Activated naive CD8-positive, alpha-beta T cell treated with anti-CD3 and anti-CD28 coated beads, Interleukin-2, amount 50 U/mL, for 24 hours (primary cell): Measurements from ENCODE around the gene MAML2.

Experiments
- ATAC-seq: fragments of 150-1000 bp; cut with Tn5 transposase; one replicate; pipeline ENCODE4 v1.10.0; 2021
- DNase-seq: peaks from one replicate; pipeline ENCODE4 v3.0.0; 2021
- H3K27ac Mint-ChIP-seq: one replicate; pipeline ENCODE4 v1.8.0; 2021; ENCODE audit warnings: mild to moderate bottlenecking, mixed read lengths
- H3K27me3 Mint-ChIP-seq: one replicate; pipeline ENCODE4 v1.8.0; 2021; ENCODE audit warnings: mixed read lengths
- H3K36me3 Mint-ChIP-seq: one replicate; pipeline ENCODE4 v1.8.0; 2021; ENCODE audit warnings: low read depth, mixed read lengths
- H3K4me1 Mint-ChIP-seq: one replicate; pipeline ENCODE4 v1.8.0; 2021; ENCODE audit warnings: mixed read lengths
- H3K4me3 Mint-ChIP-seq: one replicate; pipeline ENCODE4 v1.8.0; 2021; ENCODE audit warnings: mild to moderate bottlenecking, moderate library complexity, mixed read lengths
- H3K9me3 Mint-ChIP-seq: one replicate; pipeline ENCODE4 v1.8.0; 2021; ENCODE audit warnings: mixed read lengths

Gene MAML2

GRCh38 chr11:96154802-96155520, 188.0 kb downstream of the MAML2 start:
- H3K4me3 Mint-ChIP-seq, result no peak overlapping the region
- H3K27ac Mint-ChIP-seq, result peak overlapping the region; percentile 74
- H3K36me3 Mint-ChIP-seq, result peaks cover 12% of the 10 kb centered on the region
- no peaks in the 10 kb centered on the region for H3K27me3 Mint-ChIP-seq
- H3K4me1 Mint-ChIP-seq, result peaks cover 59% of the 10 kb centered on the region
- ATAC-seq (no peak), DNase-seq (no peak)
- H3K9me3 Mint-ChIP-seq, result no peaks in the 10 kb centered on the region

GRCh38 chr11:96152623-96153022, 190.4 kb downstream of the MAML2 start:
- H3K4me3 Mint-ChIP-seq, result no peak overlapping the region
- peaks cover 17% of the 10 kb centered on the region for H3K36me3 Mint-ChIP-seq
- peak overlapping the region; percentile 28 for H3K27ac Mint-ChIP-seq
- no peaks in the 10 kb centered on the region for H3K9me3 Mint-ChIP-seq
- DNase-seq (no peak), ATAC-seq (no peak)
- H3K4me1 Mint-ChIP-seq, result peaks cover 50% of the 10 kb centered on the region
- H3K27me3 Mint-ChIP-seq, result no peaks in the 10 kb centered on the region

- DNase-seq (no peak), ATAC-seq (no peak)
- Mint-ChIP-seq H3K9me3 (no peaks in the 10 kb centered on the region), H3K27ac (no peak overlapping the region), H3K27me3 (no peaks in the 10 kb centered on the region), H3K4me3 (no peak overlapping the region), H3K36me3 (peaks cover 17% of the 10 kb centered on the region), H3K4me1 (peaks cover 50% of the 10 kb centered on the region)
These were observed 191.5 kb downstream of the MAML2 start for GRCh38 chr11:96151501-96151900.

GRCh38 chr11:96150609-96151008, 192.4 kb downstream of the MAML2 start:
- peaks cover 43% of the 10 kb centered on the region for H3K4me1 Mint-ChIP-seq
- H3K9me3 Mint-ChIP-seq, result no peaks in the 10 kb centered on the region
- DNase-seq, result no peak
- no peak for ATAC-seq
- H3K27ac Mint-ChIP-seq, result no peak overlapping the region
- no peaks in the 10 kb centered on the region for H3K27me3 Mint-ChIP-seq
- peaks cover 21% of the 10 kb centered on the region for H3K36me3 Mint-ChIP-seq
- H3K4me3 Mint-ChIP-seq, result no peak overlapping the region

- no peaks in the 10 kb centered on the region for H3K9me3 Mint-ChIP-seq
- peak; percentile 88 for ATAC-seq
- no peak overlapping the region for H3K4me3 Mint-ChIP-seq
- H3K27me3 Mint-ChIP-seq, result no peaks in the 10 kb centered on the region
- H3K27ac Mint-ChIP-seq, result no peak overlapping the region
- DNase-seq, result no peak
- H3K4me1 Mint-ChIP-seq, result peaks cover 41% of the 10 kb centered on the region
- peaks cover 21% of the 10 kb centered on the region for H3K36me3 Mint-ChIP-seq
These were observed 193.0 kb downstream of the MAML2 start for GRCh38 chr11:96149743-96150555.

- ATAC-seq, result no peak
- H3K4me1 Mint-ChIP-seq, result peaks cover 30% of the 10 kb centered on the region
- H3K9me3 Mint-ChIP-seq, result no peaks in the 10 kb centered on the region
- peaks cover 15% of the 10 kb centered on the region for H3K36me3 Mint-ChIP-seq
- H3K27me3 Mint-ChIP-seq, result no peaks in the 10 kb centered on the region
- H3K27ac Mint-ChIP-seq, result peak overlapping the region; percentile 74
- no peak overlapping the region for H3K4me3 Mint-ChIP-seq
- DNase-seq, result no peak
These were observed 195.0 kb downstream of the MAML2 start for GRCh38 chr11:96147906-96148486.

- no peak overlapping the region for H3K4me3 Mint-ChIP-seq
- ATAC-seq (no peak), DNase-seq (no peak)
- peaks cover 9% of the 10 kb centered on the region for H3K36me3 Mint-ChIP-seq
- H3K27ac Mint-ChIP-seq, result no peak overlapping the region
- no peaks in the 10 kb centered on the region for H3K9me3 Mint-ChIP-seq
- no peaks in the 10 kb centered on the region for H3K27me3 Mint-ChIP-seq
- peaks cover 31% of the 10 kb centered on the region for H3K4me1 Mint-ChIP-seq
These were observed 195.8 kb downstream of the MAML2 start for GRCh38 chr11:96147186-96147585.

GRCh38 chr11:96146765-96147164, 196.2 kb downstream of the MAML2 start:
- H3K27ac Mint-ChIP-seq, result no peak overlapping the region
- peaks cover 34% of the 10 kb centered on the region for H3K4me1 Mint-ChIP-seq
- ATAC-seq (no peak), DNase-seq (no peak)
- no peak overlapping the region for H3K4me3 Mint-ChIP-seq
- H3K27me3 Mint-ChIP-seq, result no peaks in the 10 kb centered on the region
- H3K36me3 Mint-ChIP-seq, result peaks cover 9% of the 10 kb centered on the region
- no peaks in the 10 kb centered on the region for H3K9me3 Mint-ChIP-seq

- Mint-ChIP-seq H3K4me3 (no peak overlapping the region), H3K9me3 (no peaks in the 10 kb centered on the region), H3K4me1 (peaks cover 48% of the 10 kb centered on the region), H3K36me3 (peaks cover 10% of the 10 kb centered on the region), H3K27me3 (no peaks in the 10 kb centered on the region), H3K27ac (no peak overlapping the region)
- ATAC-seq (no peak), DNase-seq (no peak)
These were observed 197.8 kb downstream of the MAML2 start for GRCh38 chr11:96145163-96145585.

- no peak overlapping the region for H3K4me3 Mint-ChIP-seq
- H3K36me3 Mint-ChIP-seq, result peaks cover 14% of the 10 kb centered on the region
These were observed 198.4 kb downstream of the MAML2 start for GRCh38 chr11:96144553-96144952.

GRCh38 chr11:96143041-96143521, 199.9 kb downstream of the MAML2 start:
- Mint-ChIP-seq H3K27ac (no peak overlapping the region), H3K27me3 (no peaks in the 10 kb centered on the region), H3K36me3 (peaks cover 22% of the 10 kb centered on the region), H3K4me1 (peaks cover 60% of the 10 kb centered on the region), H3K4me3 (no peak overlapping the region), H3K9me3 (no peaks in the 10 kb centered on the region)
- ATAC-seq (no peak), DNase-seq (no peak)

More at GRCh38 chr11:96144553-96144952, 198.4 kb downstream of the MAML2 start:
- Mint-ChIP-seq H3K9me3 (no peaks in the 10 kb centered on the region), H3K27ac (no peak overlapping the region), H3K4me1 (peaks cover 54% of the 10 kb centered on the region), H3K27me3 (no peaks in the 10 kb centered on the region)
- ATAC-seq (no peak), DNase-seq (no peak)

- no peak overlapping the region for H3K4me3 Mint-ChIP-seq
- ATAC-seq (no peak), DNase-seq (no peak)
- H3K27me3 Mint-ChIP-seq, result no peaks in the 10 kb centered on the region
- H3K36me3 Mint-ChIP-seq, result peaks cover 24% of the 10 kb centered on the region
- H3K4me1 Mint-ChIP-seq, result peaks cover 59% of the 10 kb centered on the region
- H3K27ac Mint-ChIP-seq, result no peak overlapping the region
- no peaks in the 10 kb centered on the region for H3K9me3 Mint-ChIP-seq
These were observed 201.4 kb downstream of the MAML2 start for GRCh38 chr11:96141626-96142025.

- no peaks in the 10 kb centered on the region for H3K9me3 Mint-ChIP-seq
- peak overlapping the region; percentile 51 for H3K4me3 Mint-ChIP-seq
- peak overlapping the region; percentile 86 for H3K27ac Mint-ChIP-seq
- H3K4me1 Mint-ChIP-seq, result peaks cover 70% of the 10 kb centered on the region
- DNase-seq (no peak), ATAC-seq (no peak)
- peaks cover 26% of the 10 kb centered on the region for H3K36me3 Mint-ChIP-seq
- no peaks in the 10 kb centered on the region for H3K27me3 Mint-ChIP-seq
These were observed 203.3 kb downstream of the MAML2 start for GRCh38 chr11:96139691-96140090.

GRCh38 chr11:96137373-96137772, 205.6 kb downstream of the MAML2 start:
- no peaks in the 10 kb centered on the region for H3K9me3 Mint-ChIP-seq
- no peaks in the 10 kb centered on the region for H3K27me3 Mint-ChIP-seq
- ATAC-seq (no peak), DNase-seq (no peak)
- H3K4me1 Mint-ChIP-seq, result peaks cover 77% of the 10 kb centered on the region
- peak overlapping the region; percentile 48 for H3K4me3 Mint-ChIP-seq
- H3K27ac Mint-ChIP-seq, result peak overlapping the region; percentile 90
- H3K36me3 Mint-ChIP-seq, result peaks cover 26% of the 10 kb centered on the region
